Ishikawa (cell line): ENCODE results near the gene TBC1D20.

ENCODE experiments used
- CEBPB ChIP-seq: IDR thresholded peaks from 2 replicates; pipeline ENCODE4 v1.6.1; 2012
- EP300 ChIP-seq: IDR thresholded peaks from 2 replicates; pipeline ENCODE4 v1.6.1; 2012; ENCODE audit warnings: borderline replicate concordance
- NFIC ChIP-seq: IDR thresholded peaks from 2 replicates; pipeline ENCODE4 v1.6.1; 2012
- TAF1 ChIP-seq: IDR thresholded peaks from 2 replicates; pipeline ENCODE4 v1.6.1; 2012; ENCODE audit warnings: low read depth, mild to moderate bottlenecking
- TCF12 ChIP-seq: IDR thresholded peaks from 2 replicates; pipeline ENCODE4 v1.6.1; 2012; ENCODE audit warnings: low read depth
- TEAD4 ChIP-seq: IDR thresholded peaks from 2 replicates; pipeline ENCODE4 v1.6.1; 2012
- TF ChIP-seq, protein P1 (sequence below): IDR thresholded peaks from 2 replicates; pipeline ENCODE4 v1.6.1; 2012; ENCODE audit warnings: low read depth, mild to moderate bottlenecking

DNA sequence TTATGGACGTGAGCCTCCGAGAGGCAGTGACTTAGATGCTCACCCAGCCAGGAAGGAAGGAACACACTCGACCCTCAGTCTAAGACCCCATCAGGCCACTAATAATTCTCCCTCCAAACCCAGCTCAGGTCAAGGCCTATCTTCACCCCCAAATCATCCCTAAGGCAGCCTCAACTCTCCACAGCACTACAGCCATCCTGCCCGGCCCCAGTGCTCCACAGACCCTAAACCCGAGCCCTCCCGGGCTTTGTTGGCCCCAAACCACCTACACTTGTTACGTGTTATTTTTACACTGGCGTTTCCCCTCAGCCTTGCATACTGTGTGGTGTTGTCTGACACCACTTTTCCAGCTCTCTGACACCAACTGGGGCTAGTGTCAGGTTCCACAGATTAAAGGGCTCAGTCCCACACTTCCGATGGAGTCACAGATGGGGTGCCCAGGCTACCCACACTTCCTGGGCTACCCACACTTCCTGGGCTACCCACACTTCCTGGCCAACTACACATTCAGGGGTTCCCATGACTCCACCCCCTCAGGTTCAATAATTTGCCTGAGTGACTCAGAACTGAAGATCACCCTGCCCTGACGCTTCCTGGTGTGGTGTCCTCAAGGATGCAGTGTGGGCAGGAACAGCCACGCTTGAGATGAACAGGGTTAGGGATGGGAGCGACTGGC, 28.9 kb downstream of the TBC1D20 start:
- TF ChIP-seq TEAD4 = no peak
- TF ChIP-seq, protein P1, sequence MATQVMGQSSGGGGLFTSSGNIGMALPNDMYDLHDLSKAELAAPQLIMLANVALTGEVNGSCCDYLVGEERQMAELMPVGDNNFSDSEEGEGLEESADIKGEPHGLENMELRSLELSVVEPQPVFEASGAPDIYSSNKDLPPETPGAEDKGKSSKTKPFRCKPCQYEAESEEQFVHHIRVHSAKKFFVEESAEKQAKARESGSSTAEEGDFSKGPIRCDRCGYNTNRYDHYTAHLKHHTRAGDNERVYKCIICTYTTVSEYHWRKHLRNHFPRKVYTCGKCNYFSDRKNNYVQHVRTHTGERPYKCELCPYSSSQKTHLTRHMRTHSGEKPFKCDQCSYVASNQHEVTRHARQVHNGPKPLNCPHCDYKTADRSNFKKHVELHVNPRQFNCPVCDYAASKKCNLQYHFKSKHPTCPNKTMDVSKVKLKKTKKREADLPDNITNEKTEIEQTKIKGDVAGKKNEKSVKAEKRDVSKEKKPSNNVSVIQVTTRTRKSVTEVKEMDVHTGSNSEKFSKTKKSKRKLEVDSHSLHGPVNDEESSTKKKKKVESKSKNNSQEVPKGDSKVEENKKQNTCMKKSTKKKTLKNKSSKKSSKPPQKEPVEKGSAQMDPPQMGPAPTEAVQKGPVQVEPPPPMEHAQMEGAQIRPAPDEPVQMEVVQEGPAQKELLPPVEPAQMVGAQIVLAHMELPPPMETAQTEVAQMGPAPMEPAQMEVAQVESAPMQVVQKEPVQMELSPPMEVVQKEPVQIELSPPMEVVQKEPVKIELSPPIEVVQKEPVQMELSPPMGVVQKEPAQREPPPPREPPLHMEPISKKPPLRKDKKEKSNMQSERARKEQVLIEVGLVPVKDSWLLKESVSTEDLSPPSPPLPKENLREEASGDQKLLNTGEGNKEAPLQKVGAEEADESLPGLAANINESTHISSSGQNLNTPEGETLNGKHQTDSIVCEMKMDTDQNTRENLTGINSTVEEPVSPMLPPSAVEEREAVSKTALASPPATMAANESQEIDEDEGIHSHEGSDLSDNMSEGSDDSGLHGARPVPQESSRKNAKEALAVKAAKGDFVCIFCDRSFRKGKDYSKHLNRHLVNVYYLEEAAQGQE = no peak
- no peak for TF ChIP-seq TAF1
- no peak for TF ChIP-seq CEBPB
- TF ChIP-seq TCF12 = no peak
- TF ChIP-seq EP300 = no peak
- TF ChIP-seq NFIC = no peak
